RPMI8226 (cell line): ENCODE results near the gene SOX6.

Source experiments
- DNase-seq: peaks from one replicate; pipeline ENCODE4 v3.0.0-alpha.2; 2015

SOX6 gene

GRCh38 chr11:16363706-16364105 is 7.4 kb upstream of the SOX6 start:
- DNase-seq = no peak

GRCh38 chr11:16361108-16361865 is 4.9 kb upstream of the SOX6 start:
- no peak for DNase-seq

GRCh38 chr11:16359369-16359768 is 3.0 kb upstream of the SOX6 start:
- DNase-seq = no peak

- no peak for DNase-seq
Measured at GRCh38 chr11:16358726-16359125, 2.4 kb upstream of the SOX6 start.

- DNase-seq = no peak
Measured at GRCh38 chr11:16357775-16358174, 1.4 kb upstream of the SOX6 start.

- no peak for DNase-seq
Measured at GRCh38 chr11:16356761-16357393, 531 bp upstream of the SOX6 start.

GRCh38 chr11:16352707-16353106 is 3.6 kb downstream of the SOX6 start:
- DNase-seq = no peak

GRCh38 chr11:16350125-16350524 is 6.2 kb downstream of the SOX6 start:
- no peak for DNase-seq

- DNase-seq = no peak
Measured at GRCh38 chr11:16347928-16348685, 8.2 kb downstream of the SOX6 start.

GRCh38 chr11:16346975-16347374 is 9.4 kb downstream of the SOX6 start:
- no peak for DNase-seq

- DNase-seq = no peak
Measured at GRCh38 chr11:16341853-16342252, 14.5 kb downstream of the SOX6 start.

- no peak for DNase-seq
Measured at GRCh38 chr11:16338393-16338792, 18.0 kb downstream of the SOX6 start.

GRCh38 chr11:16337421-16338213 is 18.7 kb downstream of the SOX6 start:
- DNase-seq = no peak

- no peak for DNase-seq
Measured at GRCh38 chr11:16336721-16337120, 19.6 kb downstream of the SOX6 start.

- no peak for DNase-seq
Measured at GRCh38 chr11:16336204-16336603, 20.1 kb downstream of the SOX6 start.

GRCh38 chr11:16335236-16335962 is 20.9 kb downstream of the SOX6 start:
- no peak for DNase-seq

GRCh38 chr11:16326679-16327297 is 29.6 kb downstream of the SOX6 start:
- DNase-seq = no peak

GRCh38 chr11:16322190-16322589 is 34.2 kb downstream of the SOX6 start:
- no peak for DNase-seq

- no peak for DNase-seq
Measured at GRCh38 chr11:16321148-16321547, 35.2 kb downstream of the SOX6 start.

GRCh38 chr11:16318320-16318719 is 38.0 kb downstream of the SOX6 start:
- no peak for DNase-seq

GRCh38 chr11:16317712-16318111 is 38.6 kb downstream of the SOX6 start:
- no peak for DNase-seq

- DNase-seq = no peak
Measured at GRCh38 chr11:16313846-16314245, 42.5 kb downstream of the SOX6 start.
